Activated CD4-positive, alpha-beta memory T cell treated with anti-CD3 and anti-CD28 coated beads for 36 hours (primary cell): ENCODE data around the gene TGM1. TPM values are rescaled to one million over a fixed set of nuclear protein-coding genes. Genes with fewer than 3 reads are reported as not detected.
A peak's percentile ranks its signal among the peaks of the same experiment; 100 is the strongest.

Experiments used
- CTCF ChIA-PET: fragments of 350-600 bp; sonication (Branson Sonifier 250); formaldehyde crosslinking; loops from one replicate; lab custom pipeline; 2021; ENCODE audit warnings: antibody characterized with exemption, inconsistent platforms; lab: Charles Lee
- POLR2A ChIA-PET: fragments of 350-600 bp; sonication (Branson Sonifier 250); formaldehyde crosslinking; loops from one replicate; lab custom pipeline; 2021; ENCODE audit warnings: antibody characterized with exemption; lab: Charles Lee
- DNase-seq: peaks from one replicate; pipeline ENCODE4 v3.0.0-alpha.2; 2020
- H3K27ac Mint-ChIP-seq: one replicate; pipeline ENCODE4 v1.8.0; 2021; ENCODE audit warnings: mixed read lengths
- H3K27me3 Mint-ChIP-seq: one replicate; pipeline ENCODE4 v1.8.0; 2021; ENCODE audit warnings: mixed read lengths
- H3K36me3 Mint-ChIP-seq: one replicate; pipeline ENCODE4 v1.8.0; 2021; ENCODE audit warnings: mixed read lengths
- H3K4me1 Mint-ChIP-seq: one replicate; pipeline ENCODE4 v1.8.0; 2021; ENCODE audit warnings: low read depth, mixed read lengths
- H3K4me3 Mint-ChIP-seq: one replicate; pipeline ENCODE4 v1.8.0; 2021; ENCODE audit warnings: mild to moderate bottlenecking, mixed read lengths
- H3K9me3 Mint-ChIP-seq: one replicate; pipeline ENCODE4 v1.8.0; 2021; ENCODE audit warnings: mixed read lengths
- intact Hi-C: fragments of 100-400 bp; cut with micrococcal nuclease; formaldehyde crosslinking; loops from one replicate; pipeline ENCODE4 v1.15.1; 2023
- total RNA-seq, 2 experiments: library from RNA; stranded (reverse); gene quantifications; one replicate each; pipeline ENCODE4 v1.2.3, GENCODE V29; 2021

Gene TGM1
- total RNA-seq, 2 experiments from 2014 or later = 3.7 to 4.5 TPM

DNA sequence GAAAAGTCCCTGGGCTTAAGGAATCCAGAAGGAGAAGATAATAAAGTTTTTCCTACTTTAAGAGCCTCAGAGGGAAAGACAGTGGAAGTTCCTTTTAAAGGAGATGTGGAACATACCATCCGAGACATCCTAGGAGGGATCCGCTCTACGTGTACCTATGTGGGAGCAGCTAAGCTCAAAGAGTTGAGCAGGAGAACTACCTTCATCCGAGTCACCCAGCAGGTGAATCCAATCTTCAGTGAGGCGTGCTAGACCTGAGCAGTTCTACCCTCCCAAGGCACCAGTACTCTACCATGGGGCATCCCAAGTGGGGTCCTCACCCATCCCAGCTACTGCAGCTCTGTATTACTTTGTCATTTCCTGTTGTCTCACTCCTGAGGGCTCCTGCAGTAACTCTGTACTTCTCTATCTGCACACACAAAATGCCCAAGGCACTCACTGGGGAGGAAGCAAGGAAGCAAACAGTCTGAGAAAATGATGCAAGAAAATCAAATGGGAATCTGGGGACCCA is 24.4 kb downstream of the TGM1 start:
- no peaks in the 10 kb centered on the region for H3K9me3 Mint-ChIP-seq
- peak overlapping the region; percentile 81 for H3K27ac Mint-ChIP-seq
- H3K27me3 Mint-ChIP-seq = no peaks in the 10 kb centered on the region
- no peak overlapping the region for H3K4me3 Mint-ChIP-seq
- DNase-seq = no peak
- H3K36me3 Mint-ChIP-seq = peaks cover 58% of the 10 kb centered on the region
- H3K4me1 Mint-ChIP-seq = peaks cover 72% of the 10 kb centered on the region
- intact Hi-C loops = no loop called here
- ChIA-PET CTCF (interaction anchor here (1.1 to 8.0 kb wide), 5 partner anchors 23 to 193 kb away, joined by 3 to 37 read pairs (median 5); partner anchors contain the start of genes CIDEB, LTB4R and MDP1), POLR2A (interaction anchor here (0.7 to 1.8 kb wide), 8 partner anchors 23 to 101 kb away, joined by 3 to 5 read pairs (median 3); partner anchors contain the start of genes CHMP4A, IPO4, IRF9 and MDP1)

DNA sequence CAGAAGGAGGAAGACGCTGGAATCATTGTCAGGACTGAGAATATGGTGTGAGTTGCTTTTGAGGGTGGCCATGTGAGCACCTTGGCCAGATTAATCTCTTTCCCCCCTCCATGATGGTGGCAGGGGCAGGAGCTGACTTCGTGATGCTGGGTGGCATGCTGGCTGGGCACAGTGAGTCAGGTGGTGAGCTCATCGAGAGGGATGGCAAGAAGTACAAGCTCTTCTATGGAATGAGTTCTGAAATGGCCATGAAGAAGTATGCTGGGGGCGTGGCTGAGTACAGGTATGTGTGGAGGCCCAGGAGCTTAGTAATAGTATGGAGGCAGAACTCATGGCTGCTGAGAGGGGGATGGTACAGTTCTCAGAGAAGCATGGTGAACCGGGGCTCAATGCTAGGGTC is 24.9 kb downstream of the TGM1 start:
- Mint-ChIP-seq H3K36me3 (peaks cover 58% of the 10 kb centered on the region), H3K27me3 (no peaks in the 10 kb centered on the region), H3K4me3 (no peak overlapping the region), H3K9me3 (no peaks in the 10 kb centered on the region), H3K27ac (peak overlapping the region; percentile 81), H3K4me1 (peaks cover 71% of the 10 kb centered on the region)
- ChIA-PET POLR2A (interaction anchor here (0.7 to 1.8 kb wide), 10 partner anchors 22 to 197 kb away, joined by 3 to 5 read pairs (median 3); partner anchors contain the start of genes CHMP4A, CIDEB, IPO4 and IRF9), CTCF (interaction anchor here (1.1 to 8.0 kb wide), 6 partner anchors 22 to 193 kb away, joined by 3 to 37 read pairs (median 4); partner anchors contain the start of genes CIDEB, LTB4R and MDP1)
- DNase-seq = peak; percentile 19
- intact Hi-C loops = no loop called here

DNA sequence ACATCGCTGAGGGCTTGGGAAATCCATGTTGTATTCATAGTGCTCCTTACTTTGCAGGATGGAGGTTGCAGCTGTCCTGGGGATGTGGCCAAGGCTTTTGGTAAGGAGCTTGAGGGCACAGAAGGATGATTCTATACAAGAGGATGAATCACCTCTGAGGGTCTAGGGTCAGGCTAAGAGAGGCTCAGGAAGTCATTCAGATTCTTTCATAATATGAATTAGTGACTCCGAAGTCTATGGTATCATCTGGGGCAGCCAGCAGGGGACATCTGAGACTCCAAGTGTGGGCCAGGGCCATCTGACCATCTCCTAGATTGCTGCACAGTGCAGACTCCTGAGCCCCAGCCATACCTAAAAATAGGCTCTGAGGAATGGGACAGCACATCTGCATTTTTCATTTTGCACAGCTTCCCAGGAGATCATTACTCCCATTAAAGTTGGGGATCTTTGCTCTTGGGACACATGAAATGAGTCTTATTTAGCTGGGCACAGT is 25.5 kb downstream of the TGM1 start:
- DNase-seq = no peak
- H3K27me3 Mint-ChIP-seq = no peaks in the 10 kb centered on the region
- ChIA-PET POLR2A (interaction anchor here (0.8 to 1.8 kb wide), 9 partner anchors 22 to 198 kb away, joined by 3 to 5 read pairs (median 3); partner anchors contain the start of genes CHMP4A, CIDEB, IPO4 and MDP1), CTCF (interaction anchor here (0.7 to 8.0 kb wide), 6 partner anchors 22 to 194 kb away, joined by 3 to 37 read pairs (median 4); partner anchors contain the start of genes CIDEB and MDP1)
- peak overlapping the region; percentile 81 for H3K27ac Mint-ChIP-seq
- intact Hi-C loops = no loop called here
- peaks cover 69% of the 10 kb centered on the region for H3K4me1 Mint-ChIP-seq
- H3K36me3 Mint-ChIP-seq = peaks cover 58% of the 10 kb centered on the region
- H3K4me3 Mint-ChIP-seq = no peak overlapping the region
- no peaks in the 10 kb centered on the region for H3K9me3 Mint-ChIP-seq

DNA sequence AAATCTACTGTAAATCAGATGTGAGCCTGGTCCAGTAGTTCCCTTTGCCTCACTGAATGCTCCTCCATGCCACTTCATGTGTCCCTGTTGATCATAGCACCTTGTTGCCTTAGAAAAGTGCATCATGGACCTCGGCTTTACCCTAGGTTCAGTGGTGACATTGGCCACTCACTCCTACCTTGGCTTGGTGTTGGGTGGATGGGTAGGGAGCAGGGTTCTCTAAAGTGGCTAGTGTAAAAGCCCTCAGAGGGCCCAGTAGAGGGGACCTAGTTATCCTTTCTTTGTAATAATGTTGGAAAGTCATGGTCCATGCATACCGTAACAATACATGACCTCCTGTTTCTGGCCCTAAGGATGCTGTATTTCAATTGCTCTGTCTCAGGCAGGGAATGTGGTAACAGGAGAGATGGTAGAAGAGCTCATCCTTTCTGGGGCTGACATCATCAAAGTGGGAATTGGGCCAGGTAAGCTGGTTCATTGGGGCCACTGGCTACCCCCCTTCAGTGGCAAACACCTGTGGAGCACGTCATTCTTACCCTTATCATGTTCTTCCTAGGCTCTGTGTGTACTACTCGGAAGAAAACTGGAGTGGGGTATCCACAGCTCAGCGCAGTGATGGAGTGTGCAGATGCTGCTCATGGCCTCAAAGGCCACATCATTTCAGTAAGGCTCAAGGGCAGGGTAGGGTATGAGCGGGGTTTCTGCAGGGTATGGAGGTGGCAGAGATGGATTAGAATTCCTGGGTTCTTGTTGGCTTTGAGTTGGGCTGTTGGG is 26.1 kb downstream of the TGM1 start:
- H3K9me3 Mint-ChIP-seq = no peaks in the 10 kb centered on the region
- no peak overlapping the region for H3K4me3 Mint-ChIP-seq
- H3K4me1 Mint-ChIP-seq = peaks cover 69% of the 10 kb centered on the region
- CTCF ChIA-PET = interaction anchor here (0.7 to 8.0 kb wide), 4 partner anchors 34 to 71 kb away, joined by 3 to 37 read pairs (median 12); partner anchors contain the start of gene CIDEB
- POLR2A ChIA-PET = interaction anchor here (1.0 to 1.8 kb wide), 3 partner anchors 21 to 72 kb away, joined by 3 to 5 read pairs (median 4); partner anchors contain the start of genes CIDEB and MDP1
- intact Hi-C loops = no loop called here
- DNase-seq = no peak
- peaks cover 58% of the 10 kb centered on the region for H3K36me3 Mint-ChIP-seq
- H3K27me3 Mint-ChIP-seq = no peaks in the 10 kb centered on the region
- no peak overlapping the region for H3K27ac Mint-ChIP-seq

DNA sequence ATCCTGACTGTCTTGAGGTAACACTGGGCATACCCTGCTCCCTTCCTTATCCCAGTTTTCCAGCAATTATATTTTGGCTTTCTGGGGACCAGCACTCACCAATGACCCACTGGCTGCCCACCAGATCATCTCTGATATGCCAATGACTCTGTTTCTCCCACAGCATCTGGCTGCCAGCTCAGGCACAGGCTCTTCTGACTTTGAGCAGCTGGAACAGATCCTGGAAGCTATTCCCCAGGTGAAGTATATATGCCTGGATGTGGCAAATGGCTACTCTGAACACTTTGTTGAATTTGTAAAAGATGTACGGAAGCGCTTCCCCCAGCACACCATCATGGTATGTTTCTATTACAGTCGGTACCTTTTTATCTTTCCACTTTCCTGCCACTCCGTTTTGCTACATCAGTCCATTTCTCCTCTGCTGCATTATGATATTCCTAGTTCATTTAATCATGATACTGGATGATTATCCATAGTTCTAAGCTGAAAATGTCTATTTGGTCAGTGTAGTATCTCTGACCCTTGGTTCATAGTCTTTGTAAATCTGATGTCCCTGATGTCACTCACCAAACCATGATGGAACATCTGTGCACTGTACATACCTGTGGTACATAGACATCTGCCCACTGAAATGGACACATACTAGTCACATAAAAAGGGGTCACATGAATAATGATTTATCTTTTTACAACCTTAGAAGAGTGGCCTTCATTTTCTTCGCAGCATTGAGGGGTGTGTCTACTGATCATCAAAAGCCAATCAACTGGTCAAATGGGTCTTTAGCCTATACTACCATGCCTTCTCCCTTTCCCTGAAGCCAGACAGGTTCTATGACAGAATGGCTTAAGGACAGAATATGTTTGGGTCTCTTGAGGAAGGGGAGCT is 26.9 kb downstream of the TGM1 start:
- H3K36me3 Mint-ChIP-seq = peaks cover 61% of the 10 kb centered on the region
- peak; percentile 4 for DNase-seq
- peak overlapping the region; percentile 59 for H3K27ac Mint-ChIP-seq
- CTCF ChIA-PET = interaction anchor here (0.6 to 8.0 kb wide), 9 partner anchors 11 to 813 kb away, joined by 3 to 37 read pairs (median 5); partner anchors contain the start of genes CIDEB, LTB4R2 and MDP1
- POLR2A ChIA-PET = interaction anchor here (1.0 to 1.2 kb wide), 3 partner anchors 11 to 72 kb away, joined by 3 to 5 read pairs (median 4); partner anchors contain the start of gene CHMP4A
- intact Hi-C loops = no loop called here
- H3K9me3 Mint-ChIP-seq = no peaks in the 10 kb centered on the region
- peaks cover 73% of the 10 kb centered on the region for H3K4me1 Mint-ChIP-seq
- no peak overlapping the region for H3K4me3 Mint-ChIP-seq
- no peaks in the 10 kb centered on the region for H3K27me3 Mint-ChIP-seq

DNA sequence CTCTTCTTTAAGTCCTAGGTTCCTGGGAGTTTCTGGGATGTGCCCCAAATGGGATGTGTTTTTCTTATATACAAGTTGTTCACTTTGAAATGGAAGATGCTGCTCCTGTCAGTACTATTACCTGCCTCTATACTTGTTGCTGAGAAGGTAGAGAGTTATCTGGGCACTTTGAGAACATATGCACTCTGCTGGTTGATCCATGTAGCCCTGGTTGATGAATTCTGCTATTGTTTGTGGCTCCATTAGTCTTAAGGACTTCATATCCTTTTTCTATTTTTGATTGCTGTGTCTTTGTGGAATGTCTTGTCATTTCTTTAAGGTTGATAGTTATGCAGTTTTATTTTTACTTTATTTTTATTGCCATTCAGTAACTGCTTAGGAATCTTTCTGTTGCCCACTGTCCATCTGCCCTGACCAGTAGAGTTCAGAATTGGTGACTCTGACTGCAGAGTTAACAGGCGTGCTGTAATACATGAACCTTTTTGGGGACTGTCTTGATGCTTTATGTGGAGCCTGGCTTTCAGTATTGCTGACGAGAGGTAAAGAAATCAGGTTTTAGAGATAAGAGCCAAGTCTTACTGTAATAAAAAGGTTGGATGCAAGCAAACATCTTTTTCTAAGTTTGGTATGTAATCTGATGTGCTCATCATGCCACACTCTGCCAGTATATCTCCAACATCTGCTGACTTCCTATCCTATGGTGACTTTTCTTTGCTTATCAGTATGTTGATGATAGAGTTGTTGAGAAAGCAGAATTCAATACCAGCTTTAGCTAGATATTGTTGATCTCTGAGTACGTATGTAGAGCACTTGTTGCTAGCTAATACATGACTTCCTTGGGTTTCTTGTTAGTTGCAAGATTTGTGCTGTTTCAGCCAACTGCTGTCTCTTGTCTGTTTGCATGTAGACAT is 28.6 kb downstream of the TGM1 start:
- POLR2A ChIA-PET = interaction anchor here (0.6 to 2.3 kb wide), 7 partner anchors 8 to 74 kb away, joined by 3 to 17 read pairs (median 4); partner anchors contain the start of genes CHMP4A, IRF9 and TINF2
- H3K36me3 Mint-ChIP-seq = peaks cover 45% of the 10 kb centered on the region

DNA sequence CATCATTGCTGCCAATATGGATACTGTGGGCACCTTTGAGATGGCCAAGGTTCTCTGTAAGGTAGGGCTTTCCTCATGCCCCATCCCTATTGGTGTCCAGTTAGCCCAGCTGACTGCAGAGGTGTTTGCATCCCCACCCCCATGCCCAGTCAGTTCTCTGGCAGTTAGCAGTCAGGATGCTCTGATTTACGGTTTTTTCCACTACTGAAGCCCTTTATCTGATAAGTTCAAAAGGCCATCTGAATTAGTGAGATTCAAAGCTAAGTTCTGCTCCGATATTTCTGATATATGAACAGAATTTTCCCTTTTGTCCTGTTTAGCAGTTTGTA is 29.5 kb downstream of the TGM1 start:
- H3K9me3 Mint-ChIP-seq = no peaks in the 10 kb centered on the region
- peak overlapping the region; percentile 93 for H3K4me3 Mint-ChIP-seq
- no peaks in the 10 kb centered on the region for H3K27me3 Mint-ChIP-seq
- DNase-seq = peak; percentile 61
- POLR2A ChIA-PET = interaction anchor here (0.6 to 2.3 kb wide), 4 partner anchors 9 to 72 kb away, joined by 3 to 17 read pairs (median 4); partner anchors contain the start of genes IRF9 and TINF2
- CTCF ChIA-PET = interaction anchor here (0.8 to 8.0 kb wide), 4 partner anchors 9 to 100 kb away, joined by 3 to 37 read pairs (median 12); partner anchors contain the start of genes CIDEB and TINF2
- peaks cover 61% of the 10 kb centered on the region for H3K4me1 Mint-ChIP-seq
- intact Hi-C loops = loop anchor here (2.0 kb wide), 4 partner anchors 45 to 209 kb away; partner anchors contain the start of genes CARMIL3, IPO4, PSME2 and RNF31
- peak overlapping the region; percentile 90 for H3K27ac Mint-ChIP-seq
- H3K36me3 Mint-ChIP-seq = peaks cover 39% of the 10 kb centered on the region

More for the DNA sequence above, 28.6 kb downstream of the TGM1 start:
- no peak for DNase-seq
- Mint-ChIP-seq H3K27ac (peak overlapping the region; percentile 46), H3K4me1 (peaks cover 66% of the 10 kb centered on the region), H3K27me3 (no peaks in the 10 kb centered on the region), H3K9me3 (no peaks in the 10 kb centered on the region), H3K4me3 (peak overlapping the region; percentile 32)
- intact Hi-C loops = no loop called here
- CTCF ChIA-PET = interaction anchor here (0.6 to 8.0 kb wide), 11 partner anchors 8 to 202 kb away, joined by 3 to 37 read pairs (median 3); partner anchors contain the start of genes CIDEB, DCAF11, LTB4R2 and NRL

DNA sequence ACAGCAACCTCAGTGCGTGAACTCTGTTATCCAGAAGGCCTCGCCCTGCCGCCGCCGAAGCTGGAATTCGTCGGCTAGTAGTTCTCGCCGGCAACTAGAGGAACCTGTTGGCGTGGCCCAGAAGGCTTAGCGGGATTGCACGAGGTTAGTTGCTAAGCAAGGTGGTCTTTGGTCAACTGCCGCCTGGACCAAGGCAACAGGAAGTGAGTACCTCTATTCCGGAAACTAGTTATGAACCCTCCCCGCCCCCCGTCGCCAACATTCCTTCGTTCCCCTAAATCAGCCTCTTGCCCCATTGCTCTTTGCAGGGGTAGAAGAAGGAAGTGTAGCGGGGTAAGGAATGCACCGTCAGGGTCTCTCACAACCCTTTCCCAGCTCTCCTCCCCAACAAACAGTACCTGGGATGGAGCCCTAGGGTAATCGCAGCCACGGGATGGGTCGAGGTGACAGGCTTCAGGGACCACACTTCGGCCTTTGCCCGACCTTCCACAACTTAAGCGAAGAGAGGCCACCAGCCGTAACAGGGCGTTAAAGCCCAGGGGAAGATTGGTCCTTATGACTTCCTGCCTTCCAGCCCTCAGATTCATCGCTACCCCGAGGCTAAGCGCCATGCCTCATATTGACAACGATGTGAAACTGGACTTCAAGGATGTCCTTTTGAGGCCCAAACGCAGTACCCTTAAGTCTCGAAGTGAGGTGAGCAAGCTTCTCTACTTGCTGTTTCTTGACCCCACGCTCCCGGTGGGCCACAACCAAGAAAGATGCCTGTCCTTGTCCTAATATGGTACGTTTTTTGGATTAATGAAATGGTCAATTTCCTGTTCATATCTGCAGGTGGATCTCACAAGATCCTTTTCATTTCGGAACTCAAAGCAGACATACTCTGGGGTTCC is 30.1 kb downstream of the TGM1 start, which contains the start of gene GMPR2:
GMPR2 (plus strand) TSS at position 285 of the 893 bp plus-strand sequence; CDS start at position 610, 325 bp downstream.
- peak; percentile 43 for DNase-seq
- Mint-ChIP-seq H3K27me3 (no peaks in the 10 kb centered on the region), H3K36me3 (peaks cover 35% of the 10 kb centered on the region), H3K4me1 (peaks cover 56% of the 10 kb centered on the region), H3K27ac (peak within 1 kb of the TSS; percentile 90), H3K9me3 (no peaks in the 10 kb centered on the region), H3K4me3 (peak within 1 kb of the TSS; percentile 93)
- POLR2A ChIA-PET = interaction anchor here (0.9 to 2.3 kb wide), 5 partner anchors 10 to 71 kb away, joined by 3 to 17 read pairs (median 4); partner anchors contain the start of genes IRF9, MDP1 and TINF2
- intact Hi-C loops = loop anchor here (1.0 to 2.0 kb wide), 9 partner anchors 9 to 210 kb away; partner anchors contain the start of genes CARMIL3, CHMP4A, IPO4 and IRF9
- CTCF ChIA-PET = interaction anchor here (0.8 to 8.0 kb wide), 4 partner anchors 10 to 101 kb away, joined by 3 to 37 read pairs (median 12); partner anchors contain the start of genes CIDEB and TINF2
